ENCODE results near the gene ECE1.

The ECE1 gene

GRCh38 chr1:21293537-21294265, 3.4 kb upstream of the ECE1 start:
- Mint-ChIP-seq H3K4me3 (peak overlapping the region in 1 of 3 experiments; percentile 53), H3K4me1 (peaks cover 32% of the 10 kb centered on the region), H3K27me3 (ENCODE audit: low read depth) (peaks cover 5% of the 10 kb centered on the region), H3K9me3 (no peaks in the 10 kb centered on the region), H3K36me3 (ENCODE audit: low read depth) (no peaks in the 10 kb centered on the region), H3K27ac (peak overlapping the region; percentile 53 to 68 (median 68))
- no peak for TF ChIP-seq CTCF (IDR thresholded peaks at IDR 0.05; ENCODE audit: unreplicated experiment in 3 of 3)

GRCh38 chr1:21292984-21293536, 2.8 kb upstream of the ECE1 start:
- peaks cover 5% of the 10 kb centered on the region for H3K27me3 Mint-ChIP-seq (ENCODE audit: low read depth)
- TF ChIP-seq CTCF (IDR thresholded peaks at IDR 0.05; ENCODE audit: unreplicated experiment in 3 of 3), result no peak
- peak overlapping the region; percentile 53 to 68 (median 68) for H3K27ac Mint-ChIP-seq
- no peaks in the 10 kb centered on the region for H3K36me3 Mint-ChIP-seq (ENCODE audit: low read depth)
- peak overlapping the region in 2 of 3 experiments; percentile 34 to 44 for H3K4me3 Mint-ChIP-seq
- no peaks in the 10 kb centered on the region for H3K9me3 Mint-ChIP-seq
- H3K4me1 Mint-ChIP-seq, result peaks cover 32% of the 10 kb centered on the region

- Mint-ChIP-seq H3K36me3 (ENCODE audit: low read depth) (no peaks in the 10 kb centered on the region), H3K27ac (peak overlapping the region; percentile 20 to 53 (median 53)), H3K4me3 (peak overlapping the region; percentile 68 to 77 (median 74)), H3K9me3 (no peaks in the 10 kb centered on the region), H3K4me1 (peaks cover 32% of the 10 kb centered on the region), H3K27me3 (ENCODE audit: low read depth) (peaks cover 5% of the 10 kb centered on the region)
- no peak for TF ChIP-seq CTCF (IDR thresholded peaks at IDR 0.05; ENCODE audit: unreplicated experiment in 3 of 3)
Measured at GRCh38 chr1:21292503-21292983, 2.3 kb upstream of the ECE1 start.

- H3K27me3 Mint-ChIP-seq (ENCODE audit: low read depth), result peaks cover 5% of the 10 kb centered on the region
- peak overlapping the region; percentile 68 to 77 (median 74) for H3K4me3 Mint-ChIP-seq
- H3K9me3 Mint-ChIP-seq, result no peaks in the 10 kb centered on the region
- peaks cover 32% of the 10 kb centered on the region for H3K4me1 Mint-ChIP-seq
- no peaks in the 10 kb centered on the region for H3K36me3 Mint-ChIP-seq (ENCODE audit: low read depth)
- H3K27ac Mint-ChIP-seq, result peak overlapping the region; percentile 20 to 53 (median 39)
- no peak for TF ChIP-seq CTCF (IDR thresholded peaks at IDR 0.05; ENCODE audit: unreplicated experiment in 3 of 3)
Measured at GRCh38 chr1:21291964-21292363, 1.7 kb upstream of the ECE1 start.

GRCh38 chr1:21291184-21291583, 921 bp upstream of the ECE1 start:
- TF ChIP-seq CTCF (IDR thresholded peaks at IDR 0.05; ENCODE audit: unreplicated experiment in 3 of 3), result no peak
- Mint-ChIP-seq H3K36me3 (ENCODE audit: low read depth) (no peaks in the 10 kb centered on the region), H3K27ac (peak overlapping the region in 2 of 3 experiments; percentile 70 to 90), H3K4me3 (peak overlapping the region; percentile 84 to 89 (median 88)), H3K27me3 (ENCODE audit: low read depth) (peaks cover 5% of the 10 kb centered on the region), H3K4me1 (peaks cover 32% of the 10 kb centered on the region), H3K9me3 (no peaks in the 10 kb centered on the region)

All from nephron (organoid).